ENCODE measurements around the gene PCDHGC5. TPM values are rescaled to one million over a fixed set of nuclear protein-coding genes. Genes with fewer than 3 reads are reported as not detected.
A peak's percentile ranks its signal among the peaks of the same experiment; 100 is the strongest.

PCDHGC5 gene
- total RNA-seq, 1 experiment from 2014 or later: 0.40 TPM

DNA sequence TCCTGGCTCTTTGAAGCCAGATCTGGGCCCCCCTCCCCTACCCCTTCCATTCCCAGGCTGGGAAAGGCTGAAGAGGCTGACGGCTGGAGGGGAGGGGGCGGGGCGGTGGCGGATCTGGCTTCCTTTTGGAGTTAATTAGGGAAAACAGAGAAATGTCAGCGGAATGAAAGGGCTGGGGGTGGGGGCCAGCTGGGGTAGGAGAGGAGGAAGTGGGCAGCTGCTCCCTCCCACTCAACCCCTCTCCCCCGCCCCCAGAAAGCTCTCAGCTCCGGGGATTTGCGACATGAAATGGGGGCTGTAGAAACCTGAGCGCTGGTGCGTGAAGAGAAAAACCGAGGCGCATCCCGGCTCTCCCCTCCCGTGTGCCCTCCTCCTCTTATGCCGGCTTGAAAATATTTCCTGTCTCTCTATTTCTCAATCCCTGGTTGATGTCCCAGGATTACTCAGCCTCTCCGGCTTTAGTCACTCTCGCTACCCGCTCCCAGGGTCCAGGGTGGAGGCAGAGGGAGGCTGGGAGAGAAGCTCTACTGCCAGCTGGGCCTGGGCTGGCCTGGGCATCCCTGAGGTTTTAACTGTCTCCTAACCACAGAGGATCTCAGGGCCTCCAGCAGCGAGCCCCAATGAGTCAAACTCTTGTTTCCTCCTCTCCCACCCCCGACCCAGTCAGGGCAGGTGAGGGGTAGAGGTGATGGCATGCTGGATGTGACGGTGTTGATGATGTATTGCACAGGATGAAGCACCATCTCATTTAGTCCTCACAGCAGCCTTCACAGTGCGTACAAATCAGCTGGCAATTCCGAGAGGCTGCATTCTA lies 20.1 kb downstream of the PCDHGC5 start:
- Histone ChIP-seq H3K27ac (ENCODE audit: low read length) (peak overlapping the region; percentile 76), H3F3A (ENCODE audit: low read length, unreplicated experiment) (no peaks in the 10 kb centered on the region), H3K4me3 (ENCODE audit: low read length) (peak overlapping the region; percentile 57; the same call in 1 of the 2 replicates), H3K27me3 (ENCODE audit: low read length) (no peaks in the 10 kb centered on the region), H3K9me3 (ENCODE audit: low read length) (no peaks in the 10 kb centered on the region), H3K9me2 (replicated peaks; ENCODE audit: low read length) (no peaks in the 10 kb centered on the region), H2AFZ (ENCODE audit: low read length) (peak overlapping the region; percentile 61), H3K4me1 (ENCODE audit: insufficient read depth, low read length) (peaks cover 13% of the 10 kb centered on the region; the same call in 1 of the 2 replicates), H4K20me1 (ENCODE audit: low read length) (no peaks in the 10 kb centered on the region), H3K36me3 (ENCODE audit: low read depth, low read length) (no peaks in the 10 kb centered on the region; the same call in none of the 2 replicates), H3K79me2 (ENCODE audit: low read length) (no peaks in the 10 kb centered on the region), H3K4me2 (ENCODE audit: low read length) (peak overlapping the region; percentile 67), H3K9ac (ENCODE audit: low read length) (peak overlapping the region; percentile 50)
- ATAC-seq (peak; percentile 88), DNase-seq (peak; percentile 79)
- ChIA-PET POLR2A (ENCODE audit: unreplicated experiment) (interaction anchor here (0.7 kb wide), 1 partner anchor 13 kb away, joined by 5 read pairs; no protein-coding TSS in a partner anchor), CTCF (interaction anchor here (0.5 to 0.7 kb wide), 3 partner anchors 9 to 58 kb away, joined by 4 to 6 read pairs (median 6); no protein-coding TSS in a partner anchor)
- no TSS peak for BruUV-seq (replicated peaks)
- intact Hi-C loops (cut with micrococcal nuclease): loop anchor here (1.0 to 5.0 kb wide), 2 partner anchors 12 to 112 kb away; partner anchors contain the start of gene PCDHGB5
- no peak for TF ChIP-seq EZH2 (IDR thresholded peaks at IDR 0.05; ENCODE audit: low read length, unreplicated experiment)
- TF ChIP-seq EZH2phosphoT487 (IDR thresholded peaks at IDR 0.05; ENCODE audit: borderline replicate concordance, low read length): no peak
- TF ChIP-seq, protein P1, sequence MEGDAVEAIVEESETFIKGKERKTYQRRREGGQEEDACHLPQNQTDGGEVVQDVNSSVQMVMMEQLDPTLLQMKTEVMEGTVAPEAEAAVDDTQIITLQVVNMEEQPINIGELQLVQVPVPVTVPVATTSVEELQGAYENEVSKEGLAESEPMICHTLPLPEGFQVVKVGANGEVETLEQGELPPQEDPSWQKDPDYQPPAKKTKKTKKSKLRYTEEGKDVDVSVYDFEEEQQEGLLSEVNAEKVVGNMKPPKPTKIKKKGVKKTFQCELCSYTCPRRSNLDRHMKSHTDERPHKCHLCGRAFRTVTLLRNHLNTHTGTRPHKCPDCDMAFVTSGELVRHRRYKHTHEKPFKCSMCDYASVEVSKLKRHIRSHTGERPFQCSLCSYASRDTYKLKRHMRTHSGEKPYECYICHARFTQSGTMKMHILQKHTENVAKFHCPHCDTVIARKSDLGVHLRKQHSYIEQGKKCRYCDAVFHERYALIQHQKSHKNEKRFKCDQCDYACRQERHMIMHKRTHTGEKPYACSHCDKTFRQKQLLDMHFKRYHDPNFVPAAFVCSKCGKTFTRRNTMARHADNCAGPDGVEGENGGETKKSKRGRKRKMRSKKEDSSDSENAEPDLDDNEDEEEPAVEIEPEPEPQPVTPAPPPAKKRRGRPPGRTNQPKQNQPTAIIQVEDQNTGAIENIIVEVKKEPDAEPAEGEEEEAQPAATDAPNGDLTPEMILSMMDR (conservative IDR thresholded peaks at IDR 0.05; ENCODE audit: low read depth, low read length): no peak

DNA sequence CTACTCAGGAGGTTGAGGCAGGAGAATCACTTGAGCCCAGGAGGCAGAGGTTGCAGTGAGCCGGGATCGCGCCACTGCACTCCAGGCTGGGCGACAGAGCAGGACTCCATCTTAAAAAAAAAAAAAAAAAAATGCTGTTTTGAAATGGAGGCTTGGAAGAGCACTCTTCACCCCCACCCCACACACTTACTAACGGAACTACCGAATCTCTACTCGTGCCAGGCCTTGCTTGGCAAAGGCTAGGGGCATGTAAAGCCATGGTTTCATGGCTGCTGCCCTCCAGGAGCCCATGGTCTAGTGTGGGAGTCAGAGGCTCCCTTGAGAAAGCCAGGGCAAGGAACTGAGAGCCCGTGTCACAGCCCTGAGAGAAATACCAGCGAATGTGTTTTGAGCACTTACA lies 21.3 kb downstream of the PCDHGC5 start:
- TF ChIP-seq EZH2 (IDR thresholded peaks at IDR 0.05; ENCODE audit: low read length, unreplicated experiment): no peak
- no peak for TF ChIP-seq EZH2phosphoT487 (IDR thresholded peaks at IDR 0.05; ENCODE audit: borderline replicate concordance, low read length)
- TF ChIP-seq, protein P1 (conservative IDR thresholded peaks at IDR 0.05; ENCODE audit: low read depth, low read length): no peak
- Histone ChIP-seq H3K27me3 (ENCODE audit: low read length) (no peaks in the 10 kb centered on the region), H3K4me3 (ENCODE audit: low read length) (no peak overlapping the region), H3K27ac (ENCODE audit: low read length) (no peak overlapping the region), H3F3A (ENCODE audit: low read length, unreplicated experiment) (no peaks in the 10 kb centered on the region), H3K4me1 (ENCODE audit: insufficient read depth, low read length) (peaks cover 13% of the 10 kb centered on the region; the same call in 1 of the 2 replicates), H3K36me3 (ENCODE audit: low read depth, low read length) (no peaks in the 10 kb centered on the region; the same call in none of the 2 replicates), H4K20me1 (ENCODE audit: low read length) (no peaks in the 10 kb centered on the region), H2AFZ (ENCODE audit: low read length) (no peak overlapping the region), H3K4me2 (ENCODE audit: low read length) (no peak overlapping the region), H3K9ac (ENCODE audit: low read length) (no peak overlapping the region), H3K79me2 (ENCODE audit: low read length) (no peaks in the 10 kb centered on the region), H3K9me2 (replicated peaks; ENCODE audit: low read length) (no peaks in the 10 kb centered on the region), H3K9me3 (ENCODE audit: low read length) (no peaks in the 10 kb centered on the region)
- ATAC-seq (no peak), DNase-seq (no peak)
- intact Hi-C loops (cut with micrococcal nuclease): no loop called here
- ChIA-PET POLR2A (ENCODE audit: unreplicated experiment) (interaction anchor here (0.6 kb wide), 1 partner anchor 416 kb away, joined by 3 read pairs; the partner anchor contains the start of gene PCDHB2), CTCF (no interaction called here)
- no TSS peak for BruUV-seq (replicated peaks)
